H9 (cell line): ENCODE measurements around the gene GATC. TPM values are rescaled to one million over a fixed set of nuclear protein-coding genes. Genes with fewer than 3 reads are reported as not detected.
A peak's percentile ranks its signal among the peaks of the same experiment; 100 is the strongest.

ENCODE experiments used
- DNase-seq: peaks from one replicate; pipeline ENCODE4 v3.0.0-alpha.2; 2017
- H2AFZ ChIP-seq: one replicate; pipeline ENCODE4 v1.6.1; 2013; ENCODE audit warnings: mild to moderate bottlenecking, low read length, control low read depth, moderate library complexity
- H2AK5ac ChIP-seq: 2 replicates; pipeline ENCODE4 v1.6.1; 2013; ENCODE audit warnings: low read length, control low read depth, mixed read lengths; ENCODE audit not compliant: insufficient read length
- H2BK120ac ChIP-seq: one replicate; pipeline ENCODE4 v1.6.1; 2013; ENCODE audit warnings: low read depth, mild to moderate bottlenecking, low read length, control low read depth, inconsistent platforms; ENCODE audit not compliant: poor library complexity, severe bottlenecking
- H2BK12ac ChIP-seq: 2 replicates; pipeline ENCODE4 v1.6.1; 2013; ENCODE audit warnings: low read length, control low read depth, mixed read lengths, low read depth; ENCODE audit not compliant: insufficient read length
- H2BK15ac ChIP-seq: 2 replicates; pipeline ENCODE4 v1.6.1; 2013; ENCODE audit warnings: low read depth, low read length, control low read depth
- H2BK20ac ChIP-seq: one replicate; pipeline ENCODE4 v1.6.1; 2013; ENCODE audit warnings: low read depth, mild to moderate bottlenecking, low read length, control low read depth, inconsistent platforms; ENCODE audit not compliant: poor library complexity, severe bottlenecking
- H2BK5ac ChIP-seq: 2 replicates; pipeline ENCODE4 v1.6.1; 2013; ENCODE audit warnings: low read length, control low read depth, mixed read lengths; ENCODE audit not compliant: insufficient read length
- H3K14ac ChIP-seq: 2 replicates; pipeline ENCODE4 v1.6.1; 2013; ENCODE audit warnings: low read length, control low read depth; ENCODE audit not compliant: insufficient read depth
- H3K18ac ChIP-seq: 2 replicates; pipeline ENCODE4 v1.6.1; 2013; ENCODE audit warnings: low read depth, mild to moderate bottlenecking, mixed read lengths, low read length, control low read depth; ENCODE audit not compliant: insufficient read length
- H3K23ac ChIP-seq: 2 replicates; pipeline ENCODE4 v1.6.1; 2013; ENCODE audit warnings: low read length, control low read depth, mixed read lengths, low read depth; ENCODE audit not compliant: insufficient read length
- H3K23me2 ChIP-seq: 2 replicates; pipeline ENCODE4 v1.6.1; 2013; ENCODE audit warnings: low read depth, mild to moderate bottlenecking, mixed read lengths, low read length, control low read depth; ENCODE audit not compliant: insufficient read length, poor library complexity, severe bottlenecking
- H3K27ac ChIP-seq: 2 replicates; pipeline ENCODE4 v1.5.1; 2013; ENCODE audit warnings: low read length, control low read depth, mixed read lengths, low read depth; ENCODE audit not compliant: insufficient read length
- H3K27me3 ChIP-seq: 2 replicates; pipeline ENCODE4 v1.6.1; 2013; ENCODE audit warnings: low read length, control low read depth, inconsistent platforms; ENCODE audit not compliant: insufficient read depth
- H3K4ac ChIP-seq: 2 replicates; pipeline ENCODE4 v1.6.1; 2013; ENCODE audit warnings: low read depth, mild to moderate bottlenecking, control low read depth, inconsistent platforms, low read length, moderate library complexity
- H3K4me1 ChIP-seq: 2 replicates; pipeline ENCODE4 v1.6.1; 2013; ENCODE audit warnings: low read length, control low read depth, inconsistent platforms; ENCODE audit not compliant: insufficient read depth
- H3K4me2 ChIP-seq: 2 replicates; pipeline ENCODE4 v1.6.1; 2013; ENCODE audit warnings: low read length, control low read depth, mixed read lengths; ENCODE audit not compliant: insufficient read length, insufficient read depth
- H3K56ac ChIP-seq: 2 replicates; pipeline ENCODE4 v1.6.1; 2013; ENCODE audit warnings: low read depth, mild to moderate bottlenecking, mixed read lengths, low read length, control low read depth; ENCODE audit not compliant: insufficient read length
- H3K79me1 ChIP-seq: 2 replicates; pipeline ENCODE4 v1.6.1; 2013; ENCODE audit warnings: low read depth, mild to moderate bottlenecking, moderate library complexity, low read length, control low read depth, inconsistent platforms; ENCODE audit not compliant: insufficient read depth, poor library complexity, severe bottlenecking
- H3K79me2 ChIP-seq: 2 replicates; pipeline ENCODE4 v1.6.1; 2013; ENCODE audit warnings: low read length, control low read depth, inconsistent platforms; ENCODE audit not compliant: insufficient read depth
- H3K9ac ChIP-seq: 2 replicates; pipeline ENCODE4 v1.6.1; 2013; ENCODE audit warnings: low read length, control low read depth, mixed read lengths; ENCODE audit not compliant: insufficient read length; ENCODE audit errors: extremely low read depth
- H3K9me3 ChIP-seq: one replicate; pipeline ENCODE4 v1.6.1; 2013; ENCODE audit warnings: low read depth, low read length, inconsistent platforms; ENCODE audit not compliant: control insufficient read depth
- H3T11ph ChIP-seq: one replicate; pipeline ENCODE4 v1.6.1; 2013; ENCODE audit warnings: mild to moderate bottlenecking, low read length, control low read depth, inconsistent platforms
- H4K20me1 ChIP-seq: one replicate; pipeline ENCODE4 v1.6.1; 2013; ENCODE audit not compliant: control insufficient read depth, insufficient read length, insufficient read depth
- H4K5ac ChIP-seq: 2 replicates; pipeline ENCODE4 v1.6.1; 2013; ENCODE audit warnings: low read depth, mild to moderate bottlenecking, mixed read lengths, low read length, control low read depth; ENCODE audit not compliant: insufficient read length
- H4K8ac ChIP-seq: replicated peaks from 2 replicates; pipeline ENCODE4 v1.6.1; 2013; ENCODE audit warnings: low read length, control low read depth, mixed read lengths, low read depth; ENCODE audit not compliant: insufficient read length
- H4K91ac ChIP-seq: 2 replicates; pipeline ENCODE4 v1.6.1; 2013; ENCODE audit warnings: low read depth, mild to moderate bottlenecking, moderate library complexity, mixed read lengths, low read length, control low read depth; ENCODE audit not compliant: insufficient read length
- H3K27ac Mint-ChIP-seq, 3 experiments: 2 replicates in 2 of 3; 3 replicates in 1 of 3; pipeline ENCODE4 v1.8.0; 2020 to 2021; ENCODE audit warnings: mixed read lengths in 3 of 3, mild to moderate bottlenecking in 1 of 3, moderate library complexity in 1 of 3
- H3K27me3 Mint-ChIP-seq: 2 replicates; pipeline ENCODE4 v1.8.0; 2021; ENCODE audit warnings: low read depth, mild to moderate bottlenecking, moderate library complexity, mixed read lengths
- H3K36me3 Mint-ChIP-seq, 3 experiments: 2 replicates in 2 of 3; 3 replicates in 1 of 3; pipeline ENCODE4 v1.8.0; 2020 to 2021; ENCODE audit warnings: low read depth in 3 of 3, mixed read lengths in 3 of 3; ENCODE audit not compliant: insufficient read depth in 1 of 3
- H3K4me1 Mint-ChIP-seq, 2 experiments: 2 replicates each; pipeline ENCODE4 v1.8.0; 2020; ENCODE audit warnings: mixed read lengths in 2 of 2
- H3K4me3 Mint-ChIP-seq, 2 experiments: 2 replicates in 1 of 2; 3 replicates in 1 of 2; pipeline ENCODE4 v1.8.0; 2020 to 2021; ENCODE audit warnings: mild to moderate bottlenecking in 2 of 2, mixed read lengths in 2 of 2, moderate library complexity in 1 of 2
- H3K9me3 Mint-ChIP-seq, 2 experiments: 2 replicates in 1 of 2; 3 replicates in 1 of 2; pipeline ENCODE4 v1.8.0; 2020; ENCODE audit warnings: mild to moderate bottlenecking in 2 of 2, mixed read lengths in 2 of 2, moderate library complexity in 1 of 2
- CTCF ChIP-seq: fragments of 200-600 bp; sonication (generic); conservative IDR thresholded peaks from 3 replicates; pipeline ENCODE4 v1.8.0; 2021; ENCODE audit warnings: antibody characterized with exemption, mild to moderate bottlenecking
- WGBS: extraction: QIAGEN DNeasy Blood & Tissue Kit; methylation state at CpG from one replicate; pipeline ENCODE4 v1.1.7; 2013; ENCODE audit warnings: missing lambda C conversion rate, low lambda C conversion rate, mixed read lengths; ENCODE audit not compliant: insufficient read length; ENCODE audit errors: extremely low coverage; 5-methylcytosine and 5-hydroxymethylcytosine counted together
- total RNA-seq: library from RNA; stranded (reverse); gene quantifications from 2 replicates; pipeline ENCODE4 v1.2.1, GENCODE V29; 2021

Gene GATC
- total RNA-seq, 1 experiment from 2014 or later, result 25.9 TPM

GRCh38 chr12:120455302-120455701 is 9.1 kb downstream of the GATC start:
- Histone ChIP-seq H3K56ac (no peak overlapping the region), H3T11ph (no peak overlapping the region), H3K79me2 (no peaks in the 10 kb centered on the region), H3K27ac (no peak overlapping the region), H3K79me1 (no peaks in the 10 kb centered on the region), H2BK5ac (no peak overlapping the region), H3K4ac (no peak overlapping the region), H4K91ac (no peak overlapping the region), H3K4me2 (no peak overlapping the region), H2BK15ac (no peak overlapping the region), H2AFZ (no peak overlapping the region), H3K27me3 (no peaks in the 10 kb centered on the region), H3K18ac (no peak overlapping the region), H3K4me1 (no peaks in the 10 kb centered on the region), H2BK20ac (no peak overlapping the region), H4K8ac (no peak overlapping the region), H4K5ac (no peak overlapping the region), H3K9me3 (no peaks in the 10 kb centered on the region), H3K14ac (no peak overlapping the region), H4K20me1 (no peaks in the 10 kb centered on the region), H3K23me2 (no peaks in the 10 kb centered on the region), H2AK5ac (no peak overlapping the region), H3K9ac (no peak overlapping the region), H2BK12ac (no peak overlapping the region), H3K23ac (no peak overlapping the region), H2BK120ac (no peak overlapping the region)
- WGBS, result no CpG with 5 or more reads among the region's 7 CpGs
- Mint-ChIP-seq H3K4me3 (no peak overlapping the region), H3K9me3 (no peaks in the 10 kb centered on the region), H3K27me3 (no peaks in the 10 kb centered on the region), H3K36me3 (peaks cover 36 to 81% (median 52%) of the 10 kb centered on the region in 3 experiments; a peak in 6 of 7 replicates), H3K4me1 (no peaks in the 10 kb centered on the region), H3K27ac (peak overlapping the region in 1 of 3 experiments; percentile 62; a peak in 1 of 7 replicates)
- no peak for DNase-seq
- TF ChIP-seq CTCF, result no peak
